GM18867 (cell line): Measurements from ENCODE around the gene KDM4E.
"Not testable (repeated sequence)": the region's sequence is repeated elsewhere in the genome, so short reads cannot be mapped to it uniquely, and the experiment has no call there.

Experiments used
- ATAC-seq: cut with Tn5 transposase; IDR thresholded peaks from one replicate; pipeline ENCODE4 v1.9.1; 2021; ENCODE audit warnings: mild to moderate bottlenecking, moderate library complexity; ENCODE audit not compliant: unreplicated experiment

The KDM4E gene

DNA sequence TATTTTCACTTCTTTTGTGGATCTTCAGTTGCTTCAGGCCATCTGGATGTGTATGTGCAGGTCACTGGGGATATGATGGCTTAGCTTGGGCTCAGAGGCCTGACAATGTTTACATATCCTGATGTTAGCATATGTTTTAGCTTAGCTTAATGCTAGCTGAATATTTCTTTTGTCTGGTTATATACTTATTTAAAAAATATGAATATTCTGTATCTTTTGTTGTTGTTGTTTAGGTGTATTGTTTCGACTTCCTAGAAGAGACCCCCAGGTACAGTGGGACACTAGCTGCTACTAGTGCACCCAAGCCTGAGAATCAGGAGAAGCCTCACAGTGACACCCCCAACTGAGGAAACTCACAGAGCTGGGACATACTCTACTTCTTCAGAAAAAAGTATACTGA lies at the start of gene KDM4E:
Gene KDM4E, plus strand, starts transcription at position 301 of the 400 bp plus-strand sequence. CDS start 300 bp downstream, outside the sequence.
- ATAC-seq = no peak

DNA sequence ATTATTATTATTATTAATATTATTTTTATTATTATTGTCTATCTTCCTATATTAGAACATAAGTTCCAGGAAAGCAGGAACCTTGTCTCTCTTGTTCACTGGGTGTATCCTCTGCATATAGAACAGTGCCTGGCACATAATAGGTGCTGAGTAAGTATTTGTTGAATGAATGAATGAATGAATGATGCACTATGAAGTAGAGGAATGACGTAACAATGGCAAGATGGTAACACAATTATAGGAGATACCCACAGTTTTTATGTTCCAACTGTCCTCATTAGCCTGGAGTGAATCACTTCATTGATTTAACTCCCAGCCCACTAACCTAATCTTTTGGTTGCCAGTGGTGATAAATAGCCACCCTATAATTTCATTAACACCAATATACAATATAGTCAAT lies 49.5 kb upstream of the KDM4E start:
- ATAC-seq = no peak

DNA sequence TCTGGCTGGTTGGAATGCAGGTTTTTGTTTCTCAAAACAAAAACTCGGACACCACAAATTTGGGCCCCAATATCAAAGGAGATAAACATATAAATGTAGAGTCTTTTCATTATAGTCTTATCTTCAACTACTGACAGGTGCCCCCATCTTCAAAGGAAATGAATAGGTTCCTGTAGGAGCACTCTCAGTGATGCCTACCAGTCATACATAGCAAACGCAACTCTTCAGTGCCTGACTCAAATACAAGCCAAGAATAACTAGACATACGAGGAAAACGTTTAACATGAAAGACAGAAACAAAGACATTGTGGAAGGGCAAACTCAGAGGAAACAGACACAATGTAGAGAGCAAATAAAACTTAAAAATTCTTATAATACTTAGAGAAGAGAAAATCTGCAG lies 37.7 kb upstream of the KDM4E start:
- ATAC-seq = no peak

DNA sequence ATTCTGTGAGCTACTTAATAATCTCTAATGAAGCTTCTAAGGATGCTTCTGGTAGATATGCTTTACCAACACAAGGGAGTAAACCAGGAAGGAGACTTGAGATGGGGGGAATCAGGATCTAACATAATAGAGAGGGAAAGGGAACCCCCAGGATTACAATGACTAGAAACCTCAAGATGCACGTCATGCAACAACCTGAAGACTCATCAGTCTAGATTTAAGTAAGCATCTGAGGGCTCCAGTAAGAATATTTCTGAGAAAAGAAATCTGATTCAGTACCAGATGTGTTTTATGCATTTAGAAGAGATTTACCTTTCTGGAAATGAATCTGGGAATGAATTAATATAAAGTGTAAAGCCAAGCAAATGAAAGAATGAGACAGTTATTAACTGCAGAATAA lies 36.3 kb upstream of the KDM4E start:
- no peak for ATAC-seq

DNA sequence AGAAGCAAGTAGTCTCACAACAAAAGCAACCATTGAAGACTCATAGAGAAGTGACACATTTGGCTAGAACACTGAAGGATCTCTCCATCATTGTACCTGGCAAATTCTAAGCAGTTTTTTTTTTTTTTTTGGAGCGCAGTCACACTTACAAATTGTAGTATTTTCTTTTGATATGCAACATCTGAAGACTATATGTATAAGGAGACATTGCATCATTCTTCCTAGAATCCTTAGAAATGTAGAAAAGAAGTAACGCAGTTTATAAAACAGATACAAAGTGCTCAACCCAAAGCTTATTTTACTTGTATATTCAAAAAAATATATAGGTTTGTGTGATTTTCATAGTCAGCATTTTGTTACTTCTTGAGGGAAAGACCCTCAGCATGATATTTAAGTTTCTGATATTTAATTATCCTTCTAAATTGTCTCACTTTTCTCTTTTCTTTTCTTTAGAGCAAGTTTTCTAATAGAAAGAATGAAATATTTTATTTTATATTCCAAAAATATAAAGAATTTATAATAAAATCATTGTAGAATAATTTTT lies 31.6 kb upstream of the KDM4E start:
- no peak for ATAC-seq

DNA sequence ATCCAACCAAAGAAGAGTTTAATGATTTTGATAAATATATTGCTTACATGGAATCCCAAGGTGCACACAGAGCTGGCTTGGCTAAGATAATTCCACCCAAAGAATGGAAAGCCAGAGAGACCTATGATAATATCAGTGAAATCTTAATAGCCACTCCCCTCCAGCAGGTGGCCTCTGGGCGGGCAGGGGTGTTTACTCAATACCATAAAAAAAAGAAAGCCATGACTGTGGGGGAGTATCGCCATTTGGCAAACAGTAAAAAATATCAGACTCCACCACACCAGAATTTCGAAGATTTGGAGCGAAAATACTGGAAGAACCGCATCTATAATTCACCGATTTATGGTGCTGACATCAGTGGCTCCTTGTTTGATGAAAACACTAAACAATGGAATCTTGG lies 27.6 kb upstream of the KDM4E start:
- ATAC-seq = no peak

DNA sequence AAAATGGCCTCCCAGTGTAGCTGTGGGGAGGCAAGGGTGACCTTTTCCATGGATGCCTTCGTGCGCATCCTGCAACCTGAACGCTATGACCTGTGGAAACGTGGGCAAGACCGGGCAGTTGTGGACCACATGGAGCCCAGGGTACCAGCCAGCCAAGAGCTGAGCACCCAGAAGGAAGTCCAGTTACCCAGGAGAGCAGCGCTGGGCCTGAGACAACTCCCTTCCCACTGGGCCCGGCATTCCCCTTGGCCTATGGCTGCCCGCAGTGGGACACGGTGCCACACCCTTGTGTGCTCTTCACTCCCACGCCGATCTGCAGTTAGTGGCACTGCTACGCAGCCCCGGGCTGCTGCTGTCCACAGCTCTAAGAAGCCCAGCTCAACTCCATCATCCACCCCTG lies 26.8 kb upstream of the KDM4E start:
- ATAC-seq = no peak

DNA sequence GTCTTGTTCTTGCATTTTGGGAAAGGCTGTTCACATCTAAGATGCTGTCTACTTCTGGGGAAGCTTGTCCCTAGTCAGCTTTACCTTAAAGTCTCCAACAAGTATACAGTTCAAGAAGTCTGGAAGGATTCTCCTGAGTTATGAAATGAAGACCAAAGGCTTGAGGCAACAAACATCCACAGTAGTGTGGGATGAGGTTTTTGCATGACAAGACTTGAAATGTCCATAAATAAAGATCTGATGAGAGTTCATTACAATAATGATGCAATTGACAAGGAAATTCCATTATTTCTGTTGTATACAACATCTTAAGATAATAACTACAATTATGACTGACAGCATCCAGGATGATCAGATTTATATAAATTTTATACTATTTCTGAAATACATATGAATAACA lies 21.3 kb upstream of the KDM4E start:
- no peak for ATAC-seq

DNA sequence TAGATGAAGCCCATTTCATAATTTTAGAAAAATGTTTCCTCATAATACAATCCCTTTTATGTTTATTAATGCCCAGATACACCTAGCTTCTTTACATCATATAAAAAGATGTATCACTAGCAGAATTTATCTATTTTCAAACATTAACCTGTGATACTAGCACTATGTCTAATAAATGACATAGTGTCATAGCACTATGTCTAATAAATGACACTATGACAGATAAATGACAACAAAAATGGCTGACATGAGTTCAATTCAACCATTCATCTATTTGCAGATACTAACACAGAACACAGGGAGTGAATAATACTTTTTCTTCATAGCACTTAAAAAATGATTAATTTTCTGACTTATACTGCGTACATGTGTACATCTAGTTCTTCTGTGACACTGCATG lies 19.4 kb upstream of the KDM4E start:
- no peak for ATAC-seq

DNA sequence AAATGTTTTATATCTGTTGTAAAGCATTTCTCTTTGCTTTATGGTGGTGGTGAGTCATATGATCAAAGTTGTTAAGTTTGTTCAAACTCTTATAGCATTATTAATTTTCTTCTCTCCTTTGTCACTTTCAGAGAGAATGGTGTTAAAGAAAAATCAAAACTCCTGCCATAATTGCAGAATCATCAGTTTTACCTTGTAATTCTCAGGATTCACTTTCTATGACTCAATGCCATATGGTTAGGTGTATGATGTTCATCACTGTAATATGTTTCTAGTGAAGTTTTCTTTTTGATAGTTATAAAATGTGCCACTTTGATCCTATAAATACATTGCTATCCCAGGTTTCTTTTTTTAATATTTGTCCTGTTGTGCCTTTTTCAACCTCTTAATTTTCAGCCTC lies 13.7 kb upstream of the KDM4E start:
- ATAC-seq = no peak

DNA sequence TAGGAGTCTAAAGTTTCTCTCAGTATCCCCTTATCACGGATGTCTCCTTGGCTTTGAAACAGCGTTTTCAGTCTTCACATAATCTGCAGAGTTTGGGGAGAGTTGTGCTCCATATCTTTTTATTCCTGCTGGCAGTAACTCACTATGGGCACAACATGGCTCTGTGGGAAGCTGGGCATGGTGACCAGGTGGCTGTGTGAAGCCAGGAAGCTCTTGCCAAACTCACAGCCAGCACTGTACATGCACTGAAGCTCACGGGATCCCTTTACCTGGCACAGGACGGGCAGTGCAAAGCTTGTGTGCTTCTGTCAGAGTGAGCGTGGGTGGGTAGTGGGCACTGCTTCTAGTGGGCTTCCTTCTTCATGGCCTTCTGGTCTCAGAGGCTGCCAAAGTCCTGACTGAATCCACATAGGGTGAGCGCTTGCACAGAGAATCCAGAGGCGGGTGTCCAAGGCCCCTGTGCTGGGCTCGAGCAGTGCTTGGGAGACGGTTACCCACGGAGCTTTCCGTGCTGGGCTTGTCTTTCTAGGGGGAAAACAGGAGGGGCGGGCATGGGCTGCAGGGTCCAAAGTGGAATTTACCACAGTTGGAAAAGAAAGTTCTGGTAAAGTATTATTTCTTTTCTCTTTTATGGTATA lies 10.8 kb upstream of the KDM4E start:
- no peak for ATAC-seq

DNA sequence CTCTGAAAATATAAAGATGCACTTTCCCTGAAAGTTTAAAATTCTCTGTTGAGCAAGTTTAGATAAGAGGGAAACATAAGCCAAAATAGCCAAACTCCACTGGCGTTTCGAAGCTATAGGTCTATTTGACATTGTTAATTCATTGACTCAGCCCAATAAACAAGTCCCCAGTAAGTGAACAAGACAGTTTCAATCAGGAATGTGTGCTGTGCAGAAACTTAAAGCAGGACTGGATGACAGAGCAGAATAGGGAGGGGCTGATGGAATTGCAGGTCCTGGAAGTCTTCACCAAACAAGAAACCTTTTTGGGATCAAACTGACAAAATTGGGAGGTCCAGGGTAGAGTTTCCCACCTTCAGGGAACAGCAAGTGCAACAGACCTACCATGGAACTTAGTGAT lies 8.9 kb upstream of the KDM4E start:
- no peak for ATAC-seq

DNA sequence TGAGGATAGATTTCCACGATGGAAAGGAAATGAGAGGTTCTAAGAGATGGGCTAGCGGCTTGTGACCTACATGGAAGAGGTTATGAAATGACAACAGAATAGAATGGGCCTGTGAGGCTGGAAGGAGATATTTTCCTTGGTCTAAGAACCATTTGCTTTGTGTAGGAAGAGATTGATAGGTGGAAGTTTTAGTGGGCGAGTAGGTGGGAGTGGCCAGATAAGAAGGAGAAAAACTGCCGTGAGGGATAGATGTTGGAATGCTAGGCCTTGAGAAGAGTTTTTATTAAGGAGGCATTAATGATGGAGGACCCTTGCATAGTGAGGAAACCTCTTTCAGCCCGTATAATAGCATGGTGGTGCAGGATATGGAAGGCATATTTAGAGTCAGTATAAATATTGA lies 3.6 kb upstream of the KDM4E start:
- not testable (repeated sequence) for ATAC-seq

DNA sequence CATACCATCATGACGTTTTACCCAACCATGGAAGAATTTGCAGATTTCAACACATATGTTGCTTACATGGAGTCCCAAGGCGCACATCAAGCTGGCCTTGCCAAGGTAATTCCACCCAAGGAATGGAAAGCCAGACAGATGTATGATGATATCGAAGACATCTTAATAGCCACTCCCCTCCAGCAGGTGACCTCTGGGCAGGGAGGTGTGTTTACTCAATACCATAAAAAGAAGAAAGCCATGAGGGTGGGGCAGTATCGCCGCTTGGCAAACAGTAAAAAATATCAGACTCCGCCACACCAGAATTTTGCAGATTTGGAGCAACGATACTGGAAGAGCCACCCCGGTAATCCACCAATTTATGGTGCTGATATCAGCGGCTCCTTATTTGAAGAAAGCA lies 536 bp downstream of the KDM4E start:
- ATAC-seq = not testable (repeated sequence)

DNA sequence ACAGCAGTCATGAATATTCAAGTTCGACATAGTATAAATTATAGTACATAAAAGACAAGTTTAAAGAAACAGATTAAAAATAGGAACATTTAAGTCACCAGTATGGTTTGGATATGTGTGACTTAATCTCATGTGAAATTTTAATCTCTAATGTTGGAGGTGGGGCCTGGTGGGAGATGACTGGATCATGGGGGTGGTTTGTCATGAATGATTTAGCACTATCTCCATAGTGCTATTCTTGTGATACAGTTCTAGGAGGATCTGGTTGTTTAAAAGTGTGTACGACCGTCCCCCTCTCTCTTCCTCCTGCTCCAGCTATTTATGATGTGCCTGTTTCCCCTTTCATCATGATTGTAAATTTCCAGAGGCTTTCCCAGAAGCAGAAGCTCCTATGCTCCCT lies 3.3 kb downstream of the KDM4E start:
- ATAC-seq = no peak

DNA sequence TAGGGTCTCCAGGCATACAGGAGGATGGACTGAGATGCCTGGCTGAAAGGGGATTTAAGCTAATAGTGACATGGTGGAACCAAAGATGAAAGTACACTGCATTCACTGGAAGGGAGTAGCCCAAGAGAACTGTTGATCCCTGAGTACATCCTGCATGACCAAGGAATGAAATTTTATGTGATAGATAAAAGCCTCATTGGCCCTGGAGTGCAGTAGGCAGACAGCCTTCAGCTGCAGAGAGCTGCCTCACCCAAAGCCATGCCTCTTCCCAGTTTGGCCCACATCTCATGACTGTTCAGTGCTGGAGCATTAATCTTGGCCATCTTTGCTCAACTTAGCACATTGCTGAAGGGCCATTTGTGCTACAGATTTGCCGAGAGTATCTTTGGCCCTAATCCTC lies 8.0 kb downstream of the KDM4E start:
- ATAC-seq = no peak

DNA sequence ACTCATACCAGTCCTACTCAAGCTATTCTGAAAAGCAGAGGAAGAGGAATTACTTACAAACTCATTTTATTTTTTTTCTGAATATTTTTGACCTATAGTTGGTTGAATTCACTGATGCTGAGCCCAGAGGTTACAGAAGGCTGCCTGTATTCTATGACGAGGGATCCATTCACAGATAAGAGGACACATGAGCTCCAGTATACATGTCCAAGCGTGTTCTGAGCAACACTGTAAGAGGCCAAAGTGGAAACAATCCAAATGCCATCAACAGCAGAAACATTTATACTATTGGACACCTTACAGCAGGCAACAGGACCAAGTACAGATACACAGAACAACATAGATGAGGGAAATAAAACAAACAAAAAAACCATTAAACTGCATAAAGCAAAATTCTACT lies 10.3 kb downstream of the KDM4E start:
- no peak for ATAC-seq

DNA sequence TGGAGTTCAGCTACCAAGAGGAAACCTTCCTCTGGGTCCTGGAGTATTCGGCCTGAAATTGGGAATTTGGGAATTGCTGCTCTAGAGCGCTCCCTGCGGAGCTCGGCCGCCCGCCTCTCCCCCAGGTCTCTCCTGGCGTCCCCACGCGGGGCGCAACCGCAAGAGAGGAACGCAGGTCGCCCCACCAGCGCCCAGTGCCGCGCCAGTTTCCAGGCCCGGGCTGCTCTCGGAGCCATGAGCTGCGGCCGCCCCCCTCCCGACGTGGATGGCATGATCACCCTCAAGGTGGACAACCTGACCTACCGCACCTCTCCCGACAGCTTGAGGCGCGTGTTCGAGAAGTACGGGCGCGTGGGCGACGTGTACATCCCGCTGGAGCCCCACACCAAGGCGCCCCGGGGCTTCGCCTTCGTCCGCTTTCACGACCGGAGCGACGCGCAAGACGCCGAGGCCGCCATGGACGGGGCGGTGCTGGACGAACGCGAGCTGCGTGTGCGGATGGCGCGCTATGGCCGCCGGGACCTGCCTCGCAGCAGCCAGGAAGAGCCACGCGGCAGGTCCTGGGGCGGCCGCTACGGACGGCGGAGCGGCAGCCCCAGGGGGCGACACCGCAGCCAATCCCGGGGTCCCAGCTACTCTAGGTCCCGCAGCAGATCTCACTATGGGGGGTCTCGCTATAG lies 12.4 kb downstream of the KDM4E start:
- ATAC-seq = not testable (repeated sequence)

DNA sequence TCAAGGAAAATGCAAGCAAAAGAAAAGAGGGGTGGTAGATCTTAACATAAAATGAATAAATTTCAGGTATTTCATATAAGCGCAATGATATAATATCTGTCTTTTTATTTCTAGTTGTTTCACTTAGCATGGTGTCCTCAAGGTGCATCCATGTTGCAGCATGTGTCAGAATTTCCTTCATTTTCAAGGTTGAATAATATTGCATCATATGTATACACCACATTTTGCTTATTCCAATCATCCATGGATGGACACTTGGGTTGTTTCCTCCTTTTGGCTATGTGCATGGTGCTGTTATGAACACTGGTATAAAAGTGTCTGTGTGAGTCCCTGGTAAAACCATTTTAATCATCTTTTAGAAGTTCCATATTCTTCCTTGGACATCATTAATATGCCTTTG lies 17.2 kb downstream of the KDM4E start:
- no peak for ATAC-seq

DNA sequence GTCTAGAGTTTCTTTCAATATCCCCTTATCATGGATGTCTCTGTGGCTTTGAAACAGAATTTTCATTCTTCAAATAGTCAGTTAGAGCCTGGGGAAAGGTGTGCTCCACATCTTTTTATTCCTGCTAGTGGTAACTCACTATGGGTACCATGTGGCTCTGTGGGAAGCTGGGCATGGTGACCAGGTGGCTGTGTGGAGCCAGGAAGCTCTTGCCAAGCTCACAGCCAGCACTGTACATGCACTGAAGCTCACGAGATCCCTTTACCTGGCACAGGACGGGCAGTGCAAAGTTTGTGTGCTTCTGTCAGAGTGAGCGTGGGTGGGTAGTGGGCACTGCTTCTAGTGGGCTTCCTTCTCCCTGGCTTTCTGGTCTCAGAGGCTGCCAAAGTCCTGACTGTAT lies 17.8 kb downstream of the KDM4E start:
- ATAC-seq = no peak

DNA sequence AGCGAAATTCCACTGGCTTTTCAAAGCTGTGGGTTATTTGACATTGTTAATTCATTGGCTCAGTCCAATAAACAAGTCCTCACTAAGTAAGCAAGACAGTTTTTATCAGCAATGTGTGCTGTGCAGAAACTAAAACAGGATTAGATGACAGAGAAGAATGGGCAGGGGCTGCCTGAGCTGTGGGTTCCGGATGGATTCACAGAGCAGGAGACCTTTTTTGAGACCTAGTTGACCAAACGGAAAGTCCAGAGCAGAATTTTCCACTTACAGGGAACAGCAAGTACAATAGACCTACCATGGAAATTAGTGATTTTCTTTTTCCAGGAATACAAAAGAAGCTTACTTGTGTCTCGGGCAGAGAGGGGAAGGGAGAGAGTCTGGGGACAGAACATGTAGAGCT lies 19.0 kb downstream of the KDM4E start:
- ATAC-seq = no peak

DNA sequence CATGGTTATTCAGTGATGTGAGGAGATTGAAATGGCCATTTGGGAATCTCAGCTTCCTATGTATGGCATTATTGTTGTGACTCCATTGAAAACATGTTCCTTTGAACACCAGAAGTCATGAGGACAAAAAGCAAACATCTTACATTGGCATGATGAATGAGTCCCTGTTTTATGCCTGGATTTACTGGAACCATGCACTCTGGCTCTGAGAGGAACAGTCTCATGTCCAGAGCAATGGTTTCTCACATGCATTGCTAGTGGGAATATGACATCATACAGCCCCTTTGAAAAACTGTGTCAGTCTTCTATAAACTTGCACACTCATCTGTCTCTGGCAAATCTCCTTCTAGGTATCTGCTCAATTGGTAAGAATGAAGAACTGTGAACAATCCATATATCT lies 20.8 kb downstream of the KDM4E start:
- no peak for ATAC-seq

DNA sequence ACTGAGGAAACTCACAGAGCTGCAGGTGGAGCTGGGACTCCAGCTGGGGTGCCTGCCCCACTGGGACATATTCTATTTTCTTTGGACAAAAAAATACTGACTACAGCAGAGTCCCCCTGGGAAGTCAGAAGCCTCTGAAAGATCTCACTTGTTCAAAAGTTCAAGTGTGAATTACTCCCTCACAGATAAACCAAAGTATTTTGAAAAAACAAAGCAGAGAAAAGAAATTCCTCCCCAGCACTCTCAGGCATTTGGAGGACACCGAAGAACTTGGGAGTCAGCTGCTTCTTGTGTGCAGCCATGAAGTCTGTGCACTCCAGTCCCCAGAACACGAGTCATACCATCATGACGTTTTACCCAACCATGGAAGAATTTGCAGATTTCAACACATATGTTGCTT lies 24.1 kb downstream of the KDM4E start, which contains the start of gene KDM4F:
Gene KDM4F, plus strand, starts transcription at position 301 of the 400 bp plus-strand sequence.
- ATAC-seq = not testable (repeated sequence)
